DOHH2 (cell line): Measurements from ENCODE around the gene FAM219A.

Experiments
- H3F3A ChIP-seq: fragments of 200-600 bp; sonication (generic), shearing (Covaris generic); 2 replicates; pipeline ENCODE4 v1.6.0; 2016; ENCODE audit warnings: antibody characterized with exemption, mild to moderate bottlenecking; ENCODE audit not compliant: control insufficient read depth, insufficient read depth
- H3K27ac ChIP-seq: fragments of 200-600 bp; sonication (generic); 2 replicates; pipeline ENCODE4 v1.5.1; 2014; ENCODE audit warnings: low read depth, mild to moderate bottlenecking, low read length, moderate library complexity
- H3K27me3 ChIP-seq: fragments of 200-600 bp; sonication (generic); 2 replicates; pipeline ENCODE4 v1.6.1; 2014; ENCODE audit warnings: mild to moderate bottlenecking, low read length, mixed read lengths; ENCODE audit not compliant: control insufficient read depth
- H3K36me3 ChIP-seq: fragments of 200-600 bp; sonication (generic); 2 replicates; pipeline ENCODE4 v1.6.1; 2014; ENCODE audit warnings: mild to moderate bottlenecking, low read length, moderate library complexity, mixed read lengths; ENCODE audit not compliant: control insufficient read depth
- H3K4me1 ChIP-seq: fragments of 200-600 bp; sonication (generic); 2 replicates; pipeline ENCODE4 v1.6.1; 2014; ENCODE audit warnings: mild to moderate bottlenecking, low read length, mixed read lengths; ENCODE audit not compliant: control insufficient read depth
- H3K4me2 ChIP-seq: fragments of 200-600 bp; sonication (generic); 2 replicates; pipeline ENCODE4 v1.6.0; 2014; ENCODE audit warnings: mild to moderate bottlenecking, low read length, moderate library complexity
- H3K4me3 ChIP-seq: fragments of 200-600 bp; sonication (generic); 2 replicates; pipeline ENCODE4 v1.5.1; 2014; ENCODE audit warnings: mild to moderate bottlenecking, low read length, mixed read lengths
- H3K79me2 ChIP-seq: fragments of 200-600 bp; sonication (generic); 2 replicates; pipeline ENCODE4 v1.6.1; 2014; ENCODE audit warnings: mild to moderate bottlenecking, low read length, mixed read lengths; ENCODE audit not compliant: control insufficient read depth
- H3K9me2 ChIP-seq: fragments of 200-600 bp; sonication (generic); replicated peaks from 2 replicates; pipeline ENCODE4 v1.6.1; 2014; ENCODE audit warnings: mild to moderate bottlenecking, low read length, mixed read lengths; ENCODE audit not compliant: control insufficient read depth
- H3K9me3 ChIP-seq: fragments of 200-600 bp; sonication (generic); 2 replicates; pipeline ENCODE4 v1.6.1; 2014; ENCODE audit warnings: antibody characterized with exemption, low read length, mixed read lengths; ENCODE audit not compliant: control insufficient read depth, insufficient read depth
- H4K20me1 ChIP-seq: fragments of 200-600 bp; sonication (generic); 2 replicates; pipeline ENCODE4 v1.6.0; 2014; ENCODE audit warnings: low read depth, mild to moderate bottlenecking, antibody characterized with exemption, low read length, moderate library complexity; ENCODE audit not compliant: control insufficient read depth, insufficient read depth
- CTCF ChIP-seq: fragments of 200-600 bp; sonication (generic); IDR thresholded peaks from one replicate; pipeline ENCODE4 v1.5.1; 2014; ENCODE audit warnings: antibody characterized with exemption, mild to moderate bottlenecking, low read depth, low read length; ENCODE audit not compliant: poor library complexity, severe bottlenecking
- EZH2phosphoT487 ChIP-seq: fragments of 200-600 bp; sonication (generic); IDR thresholded peaks from 2 replicates; pipeline ENCODE4 v1.6.1; 2017; ENCODE audit warnings: borderline replicate concordance, mild to moderate bottlenecking, antibody characterized with exemption, low read length, moderate library complexity, mixed read lengths

The FAM219A gene

GRCh38 chr9:34458013-34458958 lies at the start of gene FAM219A, which contains the start of gene DNAI1:
Gene FAM219A, minus strand, starts transcription at chr9:34458570. Its CDS starts 307 bp downstream, at chr9:34458263.
Gene DNAI1, plus strand, starts transcription at chr9:34458805. Its CDS starts 201 bp downstream, at chr9:34459006.
- peaks cover 24% of the 10 kb centered on the region for H3K27me3 ChIP-seq
- no peak for TF ChIP-seq EZH2phosphoT487
- no peaks in the 10 kb centered on the region for H3K9me3 ChIP-seq
- H3K27ac ChIP-seq: no peak within 1 kb of the TSS
- peak within 1 kb of the TSS; percentile 77 for H3K4me3 ChIP-seq
- H3K9me2 ChIP-seq: no peaks in the 10 kb centered on the region
- no peaks in the 10 kb centered on the region for H3F3A ChIP-seq
- no peaks in the 10 kb centered on the region for H3K36me3 ChIP-seq
- H3K79me2 ChIP-seq: peaks cover 2% of the 10 kb centered on the region; the same call in 1 of the 2 replicates
- no peaks in the 10 kb centered on the region; the same call in 1 of the 2 replicates for H4K20me1 ChIP-seq
- peaks cover 15% of the 10 kb centered on the region for H3K4me1 ChIP-seq
- H3K4me2 ChIP-seq: peak within 1 kb of the TSS; percentile 74

- no peaks in the 10 kb centered on the region for H4K20me1 ChIP-seq
- H3K9me2 ChIP-seq: no peaks in the 10 kb centered on the region
- H3K79me2 ChIP-seq: no peaks in the 10 kb centered on the region
- no peaks in the 10 kb centered on the region for H3K4me1 ChIP-seq
- H3K9me3 ChIP-seq: no peaks in the 10 kb centered on the region
- H3K4me2 ChIP-seq: no peak overlapping the region
- TF ChIP-seq EZH2phosphoT487 (no peak), CTCF (no peak)
- no peaks in the 10 kb centered on the region for H3F3A ChIP-seq
- no peak overlapping the region for H3K27ac ChIP-seq
- no peak overlapping the region for H3K4me3 ChIP-seq
- H3K36me3 ChIP-seq: no peaks in the 10 kb centered on the region
- H3K27me3 ChIP-seq: peaks cover 2% of the 10 kb centered on the region; the same call in 1 of the 2 replicates
Measured at GRCh38 chr9:34507966-34508365, 49.6 kb upstream of the FAM219A start.

GRCh38 chr9:34507556-34507955 lies 49.2 kb upstream of the FAM219A start:
- TF ChIP-seq EZH2phosphoT487: no peak
- no peak for TF ChIP-seq CTCF
- H3K79me2 ChIP-seq: no peaks in the 10 kb centered on the region
- no peaks in the 10 kb centered on the region for H3K9me3 ChIP-seq
- H3K4me3 ChIP-seq: no peak overlapping the region
- no peak overlapping the region for H3K4me2 ChIP-seq
- no peaks in the 10 kb centered on the region for H4K20me1 ChIP-seq
- H3F3A ChIP-seq: no peaks in the 10 kb centered on the region
- peaks cover 2% of the 10 kb centered on the region; the same call in 1 of the 2 replicates for H3K27me3 ChIP-seq
- no peak overlapping the region for H3K27ac ChIP-seq
- H3K9me2 ChIP-seq: no peaks in the 10 kb centered on the region
- H3K4me1 ChIP-seq: no peaks in the 10 kb centered on the region
- no peaks in the 10 kb centered on the region for H3K36me3 ChIP-seq

- Histone ChIP-seq H3K27me3 (peaks cover 2% of the 10 kb centered on the region; the same call in 1 of the 2 replicates), H3K9me2 (no peaks in the 10 kb centered on the region), H3K36me3 (no peaks in the 10 kb centered on the region), H4K20me1 (no peaks in the 10 kb centered on the region), H3K9me3 (no peaks in the 10 kb centered on the region), H3K27ac (no peak overlapping the region), H3K4me2 (no peak overlapping the region), H3K79me2 (no peaks in the 10 kb centered on the region), H3K4me3 (no peak overlapping the region), H3K4me1 (no peaks in the 10 kb centered on the region), H3F3A (no peaks in the 10 kb centered on the region)
- TF ChIP-seq EZH2phosphoT487: no peak
- no peak for TF ChIP-seq CTCF
Measured at GRCh38 chr9:34506623-34507022, 48.3 kb upstream of the FAM219A start.
